HG02943 (cell line): ENCODE measurements around the gene PDCD2.
A peak's percentile ranks its signal among the peaks of the same experiment; 100 is the strongest.
"Not testable (repeated sequence)": the region's sequence is repeated elsewhere in the genome, so short reads cannot be mapped to it uniquely, and the experiment has no call there.

Experiments
- ATAC-seq: cut with Tn5 transposase; IDR thresholded peaks from one replicate; pipeline ENCODE4 v1.9.1; 2021; ENCODE audit warnings: mild to moderate bottlenecking, low read depth, moderate library complexity; ENCODE audit not compliant: unreplicated experiment

The PDCD2 gene, protein sequence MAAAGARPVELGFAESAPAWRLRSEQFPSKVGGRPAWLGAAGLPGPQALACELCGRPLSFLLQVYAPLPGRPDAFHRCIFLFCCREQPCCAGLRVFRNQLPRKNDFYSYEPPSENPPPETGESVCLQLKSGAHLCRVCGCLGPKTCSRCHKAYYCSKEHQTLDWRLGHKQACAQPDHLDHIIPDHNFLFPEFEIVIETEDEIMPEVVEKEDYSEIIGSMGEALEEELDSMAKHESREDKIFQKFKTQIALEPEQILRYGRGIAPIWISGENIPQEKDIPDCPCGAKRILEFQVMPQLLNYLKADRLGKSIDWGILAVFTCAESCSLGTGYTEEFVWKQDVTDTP

DNA sequence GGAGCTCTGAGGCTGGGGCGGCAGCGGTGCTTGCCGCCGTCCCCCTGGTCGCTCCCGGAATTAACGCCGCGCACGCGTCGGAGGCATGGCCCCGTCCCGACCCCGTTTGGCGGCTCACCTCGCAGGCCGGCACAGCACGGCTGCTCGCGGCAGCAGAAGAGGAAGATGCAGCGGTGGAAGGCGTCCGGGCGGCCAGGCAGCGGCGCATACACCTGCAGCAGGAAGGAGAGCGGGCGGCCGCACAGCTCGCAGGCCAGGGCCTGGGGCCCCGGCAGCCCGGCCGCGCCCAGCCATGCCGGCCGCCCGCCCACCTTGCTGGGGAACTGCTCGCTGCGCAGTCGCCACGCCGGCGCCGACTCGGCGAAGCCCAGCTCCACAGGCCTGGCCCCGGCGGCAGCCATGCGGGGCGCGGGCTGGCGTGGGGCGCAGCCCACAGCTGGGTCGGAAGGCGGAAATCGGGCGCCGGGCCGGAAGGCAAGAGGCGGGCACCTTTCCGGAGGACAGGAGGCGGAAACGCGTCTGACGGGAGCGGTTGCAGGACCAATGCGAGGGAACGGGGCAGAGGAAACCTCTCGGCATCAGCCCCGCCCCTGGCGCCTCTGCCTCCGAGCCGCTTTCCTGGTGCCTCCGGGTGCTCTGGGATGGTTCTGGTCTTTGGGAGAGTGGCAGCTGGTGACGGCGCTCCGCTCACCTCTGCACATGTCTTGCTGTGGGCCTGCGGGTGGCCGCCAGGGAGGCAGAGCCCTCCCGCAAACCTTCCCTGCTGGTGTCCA lies at the start of gene PDCD2:
Gene PDCD2, minus strand, starts transcription at position 457 of the 773 bp plus-strand sequence. Its CDS starts 56 bp downstream, at position 401.
- peak; percentile 98 for ATAC-seq

DNA sequence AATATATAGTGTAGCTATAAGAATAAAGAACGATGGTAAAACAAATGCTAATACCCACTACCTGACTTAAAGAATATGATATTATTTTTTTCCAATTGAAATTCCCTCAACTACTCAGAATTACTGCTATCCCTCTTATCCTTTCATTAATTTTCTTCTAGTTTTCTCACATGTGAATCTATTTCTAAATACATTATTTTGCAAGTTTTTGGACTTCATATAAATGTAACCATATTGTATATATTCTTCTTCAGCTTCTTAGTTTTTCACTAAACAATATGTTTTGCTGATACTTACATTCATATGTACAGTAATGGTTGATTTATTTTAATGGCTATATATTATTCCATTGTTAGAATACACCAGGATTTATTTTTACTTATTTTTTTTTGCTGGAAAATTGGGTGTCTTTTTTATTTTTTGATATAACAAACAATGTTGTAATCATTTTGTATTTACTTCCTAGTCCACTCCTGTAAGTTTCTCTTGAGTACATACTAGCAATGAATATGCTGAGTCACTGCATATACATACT lies 31.6 kb upstream of the PDCD2 start:
- not testable (repeated sequence) for ATAC-seq

- ATAC-seq = not testable (repeated sequence)
Measured at GRCh38 chr6:170612256-170612804, 27.9 kb upstream of the PDCD2 start.

- not testable (repeated sequence) for ATAC-seq
Measured at GRCh38 chr6:170609225-170609624, 24.8 kb upstream of the PDCD2 start.

DNA sequence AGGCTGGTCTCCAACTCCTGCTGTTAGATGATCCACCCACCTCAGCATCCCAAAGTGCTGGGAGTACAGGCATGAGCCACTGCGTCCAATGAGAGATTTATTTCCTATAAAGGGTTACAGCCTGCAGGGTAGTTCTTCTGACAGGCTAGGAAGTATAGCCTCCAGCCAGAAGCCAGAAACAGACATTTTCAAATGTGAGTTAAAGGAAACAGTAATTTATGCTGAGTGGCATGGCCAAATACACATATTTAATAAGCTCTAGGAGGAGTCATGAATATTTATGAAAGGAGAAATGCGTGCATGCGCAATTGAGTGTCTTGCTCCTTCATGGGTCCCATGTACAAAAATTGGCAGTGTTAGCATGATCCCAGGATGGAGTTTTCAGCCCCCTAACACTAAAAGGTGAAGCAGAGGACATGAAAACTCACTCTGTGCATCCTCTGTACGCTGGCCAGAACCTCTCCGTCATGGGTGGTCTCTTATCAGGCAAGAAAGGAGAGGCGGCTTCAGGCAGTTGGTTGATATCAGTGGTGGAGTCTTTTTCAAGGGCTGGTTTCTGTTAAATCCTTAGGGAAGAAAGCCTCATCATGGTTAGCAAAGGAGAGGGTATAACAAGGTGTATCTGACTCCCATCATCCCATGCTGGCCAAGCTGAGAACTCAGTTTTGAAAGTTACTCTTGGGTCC lies 21.3 kb upstream of the PDCD2 start:
- ATAC-seq = no peak

DNA sequence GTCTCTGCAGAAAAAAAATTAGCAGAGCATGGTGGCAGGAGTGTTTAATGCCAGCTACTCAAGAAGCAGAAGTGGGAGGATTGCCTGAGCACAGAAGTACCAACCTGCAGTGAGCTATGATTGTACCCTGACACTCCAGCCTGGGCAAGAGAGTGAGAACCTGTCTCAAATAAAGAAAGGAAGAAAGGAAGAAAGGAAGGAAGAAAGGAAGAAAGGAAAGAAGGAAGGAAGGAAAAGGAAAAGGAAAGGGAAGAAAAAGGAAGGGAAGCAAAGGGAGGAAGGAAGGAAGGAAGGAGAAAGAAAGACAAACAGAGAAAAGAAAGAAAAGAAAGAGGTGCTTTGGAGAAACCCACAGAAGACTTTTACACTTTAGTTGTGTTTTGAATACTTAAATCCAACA lies 12.8 kb upstream of the PDCD2 start:
- no peak for ATAC-seq

- ATAC-seq = no peak
Measured at GRCh38 chr6:170596426-170596825, 12.0 kb upstream of the PDCD2 start.

- ATAC-seq = no peak
Measured at GRCh38 chr6:170590725-170591124, 6.3 kb upstream of the PDCD2 start.

- ATAC-seq = peak; percentile 38
Measured at GRCh38 chr6:170584954-170585498, 589 bp upstream of the PDCD2 start.

GRCh38 chr6:170583756-170584180 lies 669 bp downstream of the PDCD2 start:
- no peak for ATAC-seq

DNA sequence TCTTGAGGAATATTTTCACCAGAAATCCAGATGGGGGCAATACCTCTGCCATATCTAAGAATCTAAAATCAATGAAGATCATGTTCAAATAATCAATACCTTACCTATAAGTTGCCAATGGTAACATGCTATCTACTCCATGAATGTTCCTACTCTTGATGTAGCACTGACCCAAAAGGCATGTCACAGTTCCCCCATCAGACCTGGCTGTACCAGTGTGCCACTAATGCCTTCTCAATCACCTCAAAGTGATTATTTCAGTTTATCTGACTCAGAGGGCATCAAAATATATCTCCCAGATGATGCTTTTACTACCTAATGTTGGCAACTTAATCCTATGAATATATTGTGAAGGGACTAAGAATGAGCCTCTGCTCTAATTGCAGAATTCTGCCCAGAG lies 5.5 kb downstream of the PDCD2 start:
- ATAC-seq = no peak

- ATAC-seq = no peak
Measured at GRCh38 chr6:170575250-170575649, 9.2 kb downstream of the PDCD2 start.

DNA sequence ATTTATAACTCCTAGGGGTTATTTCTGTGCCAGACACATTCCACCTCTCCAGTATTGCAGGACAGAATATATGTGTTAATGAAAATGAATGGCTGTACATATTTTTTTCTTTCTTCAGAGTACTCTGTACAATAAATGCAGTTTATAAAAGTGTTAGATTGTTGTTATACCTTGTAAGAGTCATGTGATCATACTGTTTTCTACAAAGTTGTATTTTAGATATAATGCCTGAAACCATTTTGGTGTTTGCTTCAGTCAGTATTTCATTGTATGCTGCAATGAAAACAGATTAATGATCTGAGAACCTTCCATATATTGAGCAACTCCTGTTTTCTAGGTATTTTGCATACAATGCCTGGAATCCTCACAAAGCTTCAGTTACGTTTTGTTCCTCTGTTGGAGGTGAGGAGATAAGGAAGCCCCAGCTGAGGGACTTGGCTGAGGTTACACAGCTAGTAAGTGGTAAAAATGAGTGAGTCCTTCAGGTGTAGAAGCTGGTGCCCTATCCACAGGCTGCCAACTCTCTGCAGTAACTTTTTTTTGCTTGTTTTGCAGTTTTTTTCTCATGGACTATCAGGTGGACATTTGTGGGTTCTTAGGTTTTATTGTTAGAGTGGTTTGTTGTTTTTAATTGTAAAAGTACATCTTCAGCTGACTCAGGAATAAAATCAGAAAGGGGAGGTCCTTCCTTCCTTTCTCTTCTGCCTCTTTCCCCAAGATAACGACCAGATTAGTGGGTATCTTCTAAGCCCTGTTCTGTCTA lies 11.6 kb downstream of the PDCD2 start:
- ATAC-seq = no peak

DNA sequence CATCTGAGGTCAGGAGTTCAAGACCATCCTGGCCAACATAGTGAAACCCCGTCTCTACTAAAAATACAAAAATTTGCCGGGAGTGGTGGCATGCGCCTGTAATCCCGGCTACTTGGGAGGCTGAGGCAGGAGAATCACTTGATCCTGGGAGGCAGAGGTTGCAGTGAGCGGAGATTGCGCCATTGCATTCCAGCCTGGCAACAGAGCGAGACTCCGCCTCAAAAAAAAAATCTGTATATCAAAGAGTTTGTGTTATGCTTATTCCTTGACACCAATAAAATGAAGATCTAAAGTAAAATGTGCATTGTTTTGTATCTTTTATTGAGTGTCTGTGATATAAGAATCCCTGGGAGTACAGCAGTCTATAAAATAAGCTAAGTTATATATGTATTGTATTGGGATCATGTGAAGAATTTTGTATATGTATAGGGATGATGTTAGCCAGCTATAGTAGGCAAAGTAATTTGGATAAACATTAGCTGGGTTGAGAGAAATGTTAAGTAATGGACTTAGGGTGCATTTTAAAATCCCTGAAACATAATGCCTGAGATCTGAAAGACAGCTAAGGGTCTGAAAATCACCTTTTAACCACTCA lies 19.4 kb downstream of the PDCD2 start:
- ATAC-seq = no peak

DNA sequence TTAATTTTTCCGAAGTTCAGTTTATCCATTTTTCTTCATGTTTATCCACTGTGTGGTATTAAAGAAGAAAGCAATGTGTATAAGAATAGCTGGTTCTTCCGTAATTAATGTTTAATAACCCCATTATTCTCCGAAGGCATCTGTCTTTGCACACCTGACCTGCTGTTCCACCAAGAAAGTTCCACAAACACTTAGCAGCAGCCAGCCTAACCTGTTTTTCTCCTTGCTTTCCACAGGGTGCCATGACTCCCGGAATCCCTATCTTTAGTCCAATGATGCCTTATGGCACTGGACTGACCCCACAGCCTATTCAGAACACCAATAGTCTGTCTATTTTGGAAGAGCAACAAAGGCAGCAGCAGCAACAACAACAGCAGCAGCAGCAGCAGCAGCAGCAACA lies 22.9 kb downstream of the PDCD2 start:
- no peak for ATAC-seq

DNA sequence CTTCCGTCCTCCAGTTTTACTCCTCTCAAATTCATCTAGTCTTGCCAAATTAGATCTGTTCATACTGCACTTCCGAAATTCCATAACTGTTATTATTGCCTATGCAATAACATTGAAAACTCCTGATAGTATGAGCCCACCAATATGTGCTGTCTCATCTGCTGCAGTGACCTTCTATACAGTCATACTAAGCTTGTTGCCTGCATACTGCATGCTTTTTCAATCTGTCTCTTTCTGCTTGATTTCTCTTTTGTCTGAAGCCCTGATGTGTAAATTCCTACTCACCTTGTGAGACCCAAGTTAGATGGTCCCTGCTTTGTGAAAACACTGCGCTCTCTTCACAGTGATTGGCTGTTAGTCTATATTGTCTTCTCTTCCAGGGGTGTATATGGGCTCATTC lies 29.1 kb downstream of the PDCD2 start:
- no peak for ATAC-seq

GRCh38 chr6:170554796-170555137 lies 29.7 kb downstream of the PDCD2 start:
- ATAC-seq = no peak

DNA sequence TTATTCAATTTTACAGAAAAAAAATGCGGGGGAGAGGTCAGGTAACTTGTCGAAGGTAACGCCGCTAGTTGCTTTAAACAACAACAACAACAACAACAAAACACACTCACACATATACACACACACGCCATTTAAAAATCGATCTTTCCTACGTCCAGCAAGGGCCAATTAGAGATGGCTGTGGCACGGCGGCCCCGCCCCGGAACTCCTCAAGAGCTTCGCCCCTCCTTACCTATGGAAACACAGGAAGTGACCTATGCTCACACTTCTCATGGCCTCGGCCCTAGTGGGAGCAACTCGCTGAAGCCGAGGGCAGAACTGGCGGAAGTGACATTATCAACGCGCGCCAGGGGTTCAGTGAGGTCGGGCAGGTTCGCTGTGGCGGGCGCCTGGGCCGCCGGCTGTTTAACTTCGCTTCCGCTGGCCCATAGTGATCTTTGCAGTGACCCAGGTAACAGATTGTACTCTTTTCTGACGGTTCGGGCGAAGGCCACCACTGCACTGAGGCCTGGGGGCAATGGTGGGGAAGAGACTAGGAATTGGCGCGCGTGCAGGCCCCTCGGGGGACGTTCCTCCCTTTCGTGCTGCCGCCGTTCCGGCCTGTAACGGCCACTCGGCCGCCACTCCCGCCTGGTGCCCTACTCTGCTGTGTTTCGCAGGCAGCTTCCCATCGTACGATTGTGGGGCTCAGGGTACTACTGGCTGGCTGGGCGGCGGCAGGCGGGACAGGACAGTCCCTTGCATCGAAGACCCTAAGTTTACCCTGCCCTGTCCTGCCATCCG lies 30.2 kb downstream of the PDCD2 start, which contains the start of gene TBP:
Gene TBP, plus strand, starts transcription at position 357 of the 783 bp plus-strand sequence. CDS start 2,661 bp downstream, outside the sequence.
- peak; percentile 95 for ATAC-seq
